Mucosa of descending colon (tissue), 3 donors: ENCODE measurements around the gene USP24. TPM values are rescaled to one million over a fixed set of nuclear protein-coding genes. Genes with fewer than 3 reads are reported as not detected.

ENCODE experiments used
- ATAC-seq: fragments of 200-7000 bp; cut with Tn5 transposase; one replicate; pipeline ENCODE4 v1.9.1; 2020; ENCODE audit warnings: mild to moderate bottlenecking, moderate library complexity
- DNase-seq, 3 donors: peaks; one replicate each; pipeline ENCODE4 v3.0.0-alpha.2; 2020
- H3K36me3 ChIP-seq: fragments of 200-600 bp; one replicate; pipeline ENCODE4 v1.8.0; 2021; ENCODE audit warnings: low read depth, mild to moderate bottlenecking
- H3K4me1 ChIP-seq: fragments of 200-600 bp; one replicate; pipeline ENCODE4 v1.8.0; 2021; ENCODE audit warnings: low read depth, mild to moderate bottlenecking
- H3K4me3 ChIP-seq: fragments of 200-600 bp; one replicate; pipeline ENCODE4 v1.8.0; 2021; ENCODE audit warnings: mild to moderate bottlenecking
- H3K9me3 ChIP-seq: fragments of 200-600 bp; one replicate; pipeline ENCODE4 v1.8.0; 2021; ENCODE audit warnings: mild to moderate bottlenecking
- CTCF ChIP-seq: fragments of 200-600 bp; IDR thresholded peaks from one replicate; pipeline ENCODE4 v1.8.0; 2022; ENCODE audit warnings: antibody characterized with exemption, mild to moderate bottlenecking
- intact Hi-C, 2 donors: fragments of 100-400 bp; cut with DNase I in 1 of 2; cut with micrococcal nuclease in 1 of 2; formaldehyde crosslinking; loops; one replicate each; pipeline versions ENCODE4 v1.11.0 to v1.11.1; 2022; cut with DNase I, micrococcal nuclease
- total RNA-seq, 3 donors: library from RNA; stranded (reverse); fragmentation: NEBNext Ultra II Directional in 2 of 3; extraction: Animal tissue kit (Norgen Biotek cat#: 25700) in 2 of 3; gene quantifications; one replicate each; pipeline versions ENCODE4 v1.2.1 to v1.2.4, GENCODE V29; 2021 to 2023
- donor health status: DM: no; HTN: no; CAD: no; lungs with moderate emphysema.
- donor health status: DM: no; HTN: no; CAD: no.
- donor health status: DM: no; HTN: yes; CAD: no.

Gene USP24
- total RNA-seq, 3 donors from 2014 or later, result 35.5 to 51.1 (median 46.2) TPM

GRCh38 chr1:55079651-55080050, 135.5 kb downstream of the USP24 start:
- no peak for ATAC-seq

GRCh38 chr1:55078470-55078869, 136.7 kb downstream of the USP24 start:
- Histone ChIP-seq H3K9me3 (no peaks in the 10 kb centered on the region), H3K4me1 (no peaks in the 10 kb centered on the region), H3K4me3 (no peak overlapping the region), H3K36me3 (peaks cover 7% of the 10 kb centered on the region)
- ATAC-seq (no peak), DNase-seq (no peak)
- intact Hi-C loops, result no loop called here
- TF ChIP-seq CTCF, result no peak

More at GRCh38 chr1:55079651-55080050, 135.5 kb downstream of the USP24 start:
- no peak overlapping the region for H3K4me3 ChIP-seq
- peaks cover 7% of the 10 kb centered on the region for H3K36me3 ChIP-seq
- DNase-seq, result no peak
- no peak for TF ChIP-seq CTCF
- intact Hi-C loops, result no loop called here
- H3K4me1 ChIP-seq, result no peaks in the 10 kb centered on the region
- H3K9me3 ChIP-seq, result no peaks in the 10 kb centered on the region

GRCh38 chr1:55076356-55076755, 138.8 kb downstream of the USP24 start:
- peaks cover 7% of the 10 kb centered on the region for H3K36me3 ChIP-seq
- H3K4me1 ChIP-seq, result no peaks in the 10 kb centered on the region
- H3K4me3 ChIP-seq, result no peak overlapping the region
- ATAC-seq (no peak), DNase-seq (no peak)
- intact Hi-C loops, result no loop called here
- no peaks in the 10 kb centered on the region for H3K9me3 ChIP-seq
- no peak for TF ChIP-seq CTCF

GRCh38 chr1:55074455-55074854, 140.7 kb downstream of the USP24 start:
- ATAC-seq (no peak), DNase-seq (no peak)
- intact Hi-C loops, result no loop called here
- no peak overlapping the region for H3K4me3 ChIP-seq
- no peaks in the 10 kb centered on the region for H3K9me3 ChIP-seq
- no peaks in the 10 kb centered on the region for H3K4me1 ChIP-seq
- H3K36me3 ChIP-seq, result peaks cover 7% of the 10 kb centered on the region
- no peak for TF ChIP-seq CTCF

GRCh38 chr1:55073187-55073916, 141.8 kb downstream of the USP24 start:
- ATAC-seq (no peak), DNase-seq (no peak)
- Histone ChIP-seq H3K4me1 (no peaks in the 10 kb centered on the region), H3K9me3 (no peaks in the 10 kb centered on the region), H3K36me3 (peaks cover 7% of the 10 kb centered on the region), H3K4me3 (no peak overlapping the region)
- no peak for TF ChIP-seq CTCF
- intact Hi-C loops, result no loop called here

GRCh38 chr1:55071477-55071876, 143.7 kb downstream of the USP24 start:
- Histone ChIP-seq H3K4me3 (no peak overlapping the region), H3K4me1 (no peaks in the 10 kb centered on the region), H3K36me3 (peaks cover 7% of the 10 kb centered on the region), H3K9me3 (no peaks in the 10 kb centered on the region)
- TF ChIP-seq CTCF, result no peak
- intact Hi-C loops, result no loop called here
- ATAC-seq (peak; percentile 75), DNase-seq (peak in 1 of 3 donors; percentile 30)
